ENCODE measurements around the gene DCUN1D4.

DNA sequence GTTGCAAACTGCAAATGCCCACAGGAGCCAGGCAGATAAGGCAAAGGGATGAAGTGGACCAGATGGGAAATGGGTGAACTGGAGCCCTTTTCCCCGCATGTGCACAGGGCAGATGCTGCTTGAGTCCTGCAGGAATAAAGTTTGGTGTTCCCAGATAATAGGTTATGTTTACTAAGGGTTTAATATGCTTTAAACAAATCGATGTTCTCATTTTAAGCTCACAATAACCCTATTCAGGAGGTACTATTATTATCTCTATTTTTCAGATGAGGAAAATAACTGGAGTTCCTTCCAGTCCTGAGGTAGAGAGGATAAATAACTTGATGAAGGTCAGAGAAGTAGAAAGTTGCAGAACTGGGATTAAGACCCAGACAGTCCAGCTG lies 99.9 kb downstream of the DCUN1D4 start:
- TF ChIP-seq, protein P1, sequence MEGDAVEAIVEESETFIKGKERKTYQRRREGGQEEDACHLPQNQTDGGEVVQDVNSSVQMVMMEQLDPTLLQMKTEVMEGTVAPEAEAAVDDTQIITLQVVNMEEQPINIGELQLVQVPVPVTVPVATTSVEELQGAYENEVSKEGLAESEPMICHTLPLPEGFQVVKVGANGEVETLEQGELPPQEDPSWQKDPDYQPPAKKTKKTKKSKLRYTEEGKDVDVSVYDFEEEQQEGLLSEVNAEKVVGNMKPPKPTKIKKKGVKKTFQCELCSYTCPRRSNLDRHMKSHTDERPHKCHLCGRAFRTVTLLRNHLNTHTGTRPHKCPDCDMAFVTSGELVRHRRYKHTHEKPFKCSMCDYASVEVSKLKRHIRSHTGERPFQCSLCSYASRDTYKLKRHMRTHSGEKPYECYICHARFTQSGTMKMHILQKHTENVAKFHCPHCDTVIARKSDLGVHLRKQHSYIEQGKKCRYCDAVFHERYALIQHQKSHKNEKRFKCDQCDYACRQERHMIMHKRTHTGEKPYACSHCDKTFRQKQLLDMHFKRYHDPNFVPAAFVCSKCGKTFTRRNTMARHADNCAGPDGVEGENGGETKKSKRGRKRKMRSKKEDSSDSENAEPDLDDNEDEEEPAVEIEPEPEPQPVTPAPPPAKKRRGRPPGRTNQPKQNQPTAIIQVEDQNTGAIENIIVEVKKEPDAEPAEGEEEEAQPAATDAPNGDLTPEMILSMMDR (conservative IDR thresholded peaks at IDR 0.05; ENCODE audit: low read length) = no peak
- TF ChIP-seq EZH2phosphoT487 (IDR thresholded peaks at IDR 0.05; ENCODE audit: borderline replicate concordance, low read depth, low read length) = no peak
